ENCODE data around the gene AGR3. TPM values are rescaled to one million over a fixed set of nuclear protein-coding genes. Genes with fewer than 3 reads are reported as not detected.
A peak's percentile ranks its signal among the peaks of the same experiment; 100 is the strongest.

Gene AGR3
- total and polyA plus RNA-seq, 8 donors: 7.3 to 132 (median 28.9) TPM

DNA sequence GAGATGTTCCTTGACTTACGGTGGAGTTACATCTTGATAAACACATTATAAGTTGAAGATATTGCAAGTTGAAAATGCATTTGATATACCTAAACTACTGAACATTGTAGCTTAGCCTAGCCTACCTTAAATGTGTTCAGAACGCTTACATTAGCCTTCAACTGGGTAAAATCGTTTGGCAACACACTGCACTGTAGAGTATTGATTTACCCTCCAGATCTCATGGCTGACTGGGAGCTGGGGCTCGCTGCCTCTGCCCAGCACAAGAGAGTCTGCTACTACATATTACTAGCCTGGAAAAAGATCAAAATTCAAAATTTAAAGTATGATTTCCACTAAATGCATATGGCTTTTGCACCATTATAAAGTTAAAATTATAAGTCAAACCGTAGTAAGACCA lies 7.5 kb upstream of the AGR3 start:
- H3K36me3 ChIP-seq: no peaks in the 10 kb centered on the region
- DNase-seq: no peak
- TF ChIP-seq, protein P1, sequence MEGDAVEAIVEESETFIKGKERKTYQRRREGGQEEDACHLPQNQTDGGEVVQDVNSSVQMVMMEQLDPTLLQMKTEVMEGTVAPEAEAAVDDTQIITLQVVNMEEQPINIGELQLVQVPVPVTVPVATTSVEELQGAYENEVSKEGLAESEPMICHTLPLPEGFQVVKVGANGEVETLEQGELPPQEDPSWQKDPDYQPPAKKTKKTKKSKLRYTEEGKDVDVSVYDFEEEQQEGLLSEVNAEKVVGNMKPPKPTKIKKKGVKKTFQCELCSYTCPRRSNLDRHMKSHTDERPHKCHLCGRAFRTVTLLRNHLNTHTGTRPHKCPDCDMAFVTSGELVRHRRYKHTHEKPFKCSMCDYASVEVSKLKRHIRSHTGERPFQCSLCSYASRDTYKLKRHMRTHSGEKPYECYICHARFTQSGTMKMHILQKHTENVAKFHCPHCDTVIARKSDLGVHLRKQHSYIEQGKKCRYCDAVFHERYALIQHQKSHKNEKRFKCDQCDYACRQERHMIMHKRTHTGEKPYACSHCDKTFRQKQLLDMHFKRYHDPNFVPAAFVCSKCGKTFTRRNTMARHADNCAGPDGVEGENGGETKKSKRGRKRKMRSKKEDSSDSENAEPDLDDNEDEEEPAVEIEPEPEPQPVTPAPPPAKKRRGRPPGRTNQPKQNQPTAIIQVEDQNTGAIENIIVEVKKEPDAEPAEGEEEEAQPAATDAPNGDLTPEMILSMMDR (IDR thresholded peaks at IDR 0.05): no peak

DNA sequence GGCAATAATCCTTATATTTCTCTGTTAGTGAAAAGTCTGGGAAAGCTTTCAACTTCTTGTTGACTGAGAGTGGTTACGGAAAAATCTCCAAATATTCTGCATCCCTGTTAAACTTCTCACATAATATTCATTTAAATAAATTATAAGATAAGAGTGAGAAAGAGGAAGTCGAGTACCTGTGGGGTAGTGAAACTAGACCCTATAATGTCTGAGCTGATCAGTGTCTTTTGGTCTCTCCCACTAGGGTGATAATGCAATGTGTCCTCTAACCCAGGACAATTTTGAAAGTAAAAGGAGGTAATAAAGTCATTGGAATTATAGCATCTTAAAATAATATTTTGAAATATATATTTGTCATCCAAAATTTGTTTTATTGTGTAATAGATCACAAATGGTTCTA lies 2.1 kb upstream of the AGR3 start:
- H3K4me3 ChIP-seq: no peak overlapping the region
- H3K27ac ChIP-seq: no peak overlapping the region
- H3K4me1 ChIP-seq: no peaks in the 10 kb centered on the region
- DNase-seq (no peak), ATAC-seq (no peak)
- no peaks in the 10 kb centered on the region for H3K27me3 ChIP-seq
- intact Hi-C loops (cut with DNase I): no loop called here
- TF ChIP-seq, protein P1 (IDR thresholded peaks at IDR 0.05): no peak
- no peaks in the 10 kb centered on the region for H3K36me3 ChIP-seq
- H3K9me3 ChIP-seq: no peaks in the 10 kb centered on the region

More for the DNA sequence above, 7.5 kb upstream of the AGR3 start:
- no peaks in the 10 kb centered on the region for H3K9me3 ChIP-seq
- no peaks in the 10 kb centered on the region for H3K4me1 ChIP-seq
- H3K27ac ChIP-seq: no peak overlapping the region
- H3K27me3 ChIP-seq: no peaks in the 10 kb centered on the region
- ATAC-seq: no peak
- intact Hi-C loops (cut with DNase I): no loop called here
- H3K4me3 ChIP-seq: no peak overlapping the region

DNA sequence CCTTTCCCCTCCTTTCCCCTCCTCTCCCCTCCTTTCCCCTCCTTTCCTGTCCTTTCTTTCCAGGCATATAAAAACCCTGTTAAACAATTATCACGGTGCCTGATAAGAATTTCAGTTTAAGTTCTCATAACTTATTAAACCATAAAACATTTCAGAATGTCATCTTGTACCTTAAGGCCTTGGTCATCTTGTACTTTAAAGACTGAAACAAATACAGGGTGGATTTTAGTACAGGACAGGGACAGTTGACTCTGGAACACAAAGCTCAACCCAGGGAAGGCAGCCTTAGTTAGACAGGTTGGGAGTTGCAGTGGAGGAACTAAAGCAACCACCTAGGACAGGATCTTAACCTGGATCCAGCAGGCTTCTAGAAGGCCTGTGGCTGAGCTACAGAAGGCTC lies 1.2 kb downstream of the AGR3 start:
- intact Hi-C loops (cut with DNase I): no loop called here
- TF ChIP-seq, protein P1 (IDR thresholded peaks at IDR 0.05): no peak
- no peaks in the 10 kb centered on the region for H3K27me3 ChIP-seq
- no peaks in the 10 kb centered on the region for H3K36me3 ChIP-seq
- H3K27ac ChIP-seq: peak overlapping the region; percentile 57 to 82
- H3K4me1 ChIP-seq: no peaks in the 10 kb centered on the region
- ATAC-seq (peak; percentile 51), DNase-seq (no peak)
- no peaks in the 10 kb centered on the region for H3K9me3 ChIP-seq
- peak overlapping the region; percentile 10 to 26 for H3K4me3 ChIP-seq

DNA sequence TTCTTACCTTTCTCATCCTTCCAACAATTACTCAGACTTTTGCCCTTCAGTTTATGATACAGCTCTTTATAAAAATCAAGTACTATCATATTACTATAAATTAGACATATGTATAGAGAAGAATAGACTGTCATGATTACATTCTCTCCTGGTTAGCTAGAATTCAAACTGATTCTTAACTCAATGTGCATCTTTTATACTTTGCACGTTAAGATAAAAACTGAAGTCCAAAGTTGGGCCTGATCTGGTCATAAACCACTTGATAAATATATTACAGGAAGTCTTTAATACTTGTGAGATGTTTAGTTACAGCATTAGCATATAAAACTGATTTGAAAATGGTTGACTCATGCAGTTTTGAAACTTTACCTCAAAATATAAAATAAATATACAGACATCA lies 2.6 kb downstream of the AGR3 start:
- no peaks in the 10 kb centered on the region for H3K36me3 ChIP-seq
- intact Hi-C loops (cut with DNase I): no loop called here
- H3K4me1 ChIP-seq: no peaks in the 10 kb centered on the region
- peak overlapping the region in 1 of 2 donors; percentile 26 for H3K4me3 ChIP-seq
- TF ChIP-seq, protein P1 (IDR thresholded peaks at IDR 0.05): no peak
- no peak for ATAC-seq
- no peaks in the 10 kb centered on the region for H3K9me3 ChIP-seq
- no peak for DNase-seq
- H3K27ac ChIP-seq: no peak overlapping the region
- H3K27me3 ChIP-seq: no peaks in the 10 kb centered on the region

DNA sequence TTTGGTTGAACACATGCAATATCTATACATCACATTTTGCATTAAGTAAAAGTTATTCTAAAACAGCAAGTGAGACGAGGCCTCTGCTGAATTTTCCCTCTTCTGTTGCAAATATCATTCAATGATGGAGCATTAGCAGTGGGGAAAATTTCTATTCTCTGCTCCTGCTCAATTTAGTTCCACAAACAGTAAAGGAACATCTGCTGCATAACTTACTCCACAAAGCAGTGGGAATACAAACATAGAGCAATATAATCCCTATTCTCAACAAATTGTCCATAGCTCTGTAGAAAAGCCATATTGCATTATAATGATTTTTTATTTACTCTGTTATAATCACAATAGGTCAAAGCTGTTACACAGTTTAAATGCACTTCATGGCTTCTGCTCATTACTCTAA lies 5.9 kb downstream of the AGR3 start:
- intact Hi-C loops (cut with DNase I): no loop called here

More for the DNA sequence above, 5.9 kb downstream of the AGR3 start:
- ATAC-seq (no peak), DNase-seq (no peak)
- Histone ChIP-seq H3K4me1 (no peaks in the 10 kb centered on the region), H3K4me3 (no peak overlapping the region), H3K36me3 (peaks cover 0 to 6% of the 10 kb centered on the region in 2 donors), H3K27ac (no peak overlapping the region), H3K27me3 (no peaks in the 10 kb centered on the region), H3K9me3 (peaks cover 0 to 2% of the 10 kb centered on the region in 2 donors)
- TF ChIP-seq, protein P1 (IDR thresholded peaks at IDR 0.05): no peak
